HUES48 (cell line): ENCODE data around the gene CIP2A.

ENCODE experiments used
- H3K27ac ChIP-seq: one replicate; pipeline ENCODE4 v1.7.0; 2013; ENCODE audit warnings: low read depth, low read length, inconsistent platforms
- H3K27me3 ChIP-seq: 2 replicates; pipeline ENCODE4 v1.6.1; 2013; ENCODE audit warnings: mild to moderate bottlenecking, low read length; ENCODE audit not compliant: control insufficient read depth, insufficient read depth
- H3K36me3 ChIP-seq: 2 replicates; pipeline ENCODE4 v1.6.1; 2013; ENCODE audit warnings: low read length; ENCODE audit not compliant: control insufficient read depth, insufficient read depth
- H3K4me1 ChIP-seq: 2 replicates; pipeline ENCODE4 v1.6.1; 2013; ENCODE audit warnings: mild to moderate bottlenecking, low read length; ENCODE audit not compliant: control insufficient read depth, insufficient read depth
- H3K4me3 ChIP-seq: 2 replicates; pipeline ENCODE4 v1.5.1; 2013; ENCODE audit warnings: mild to moderate bottlenecking, low read depth, low read length
- H3K9ac ChIP-seq: 2 replicates; pipeline ENCODE4 v1.6.1; 2013; ENCODE audit warnings: mild to moderate bottlenecking, low read depth, low read length, moderate library complexity
- H3K9me3 ChIP-seq: 2 replicates; pipeline ENCODE4 v1.6.1; 2013; ENCODE audit warnings: low read length; ENCODE audit not compliant: control insufficient read depth, insufficient read depth

CIP2A gene

GRCh38 chr3:108528459-108529252, 60.6 kb downstream of the CIP2A start:
- Histone ChIP-seq H3K27ac (no peak overlapping the region), H3K27me3 (no peaks in the 10 kb centered on the region), H3K4me3 (no peak overlapping the region), H3K4me1 (peaks cover 4% of the 10 kb centered on the region; the same call in 1 of the 2 replicates), H3K9me3 (no peaks in the 10 kb centered on the region), H3K9ac (no peak overlapping the region), H3K36me3 (no peaks in the 10 kb centered on the region)

- Histone ChIP-seq H3K36me3 (no peaks in the 10 kb centered on the region), H3K9ac (no peak overlapping the region), H3K27me3 (no peaks in the 10 kb centered on the region), H3K27ac (no peak overlapping the region), H3K4me3 (no peak overlapping the region), H3K4me1 (peaks cover 4% of the 10 kb centered on the region; the same call in 1 of the 2 replicates), H3K9me3 (no peaks in the 10 kb centered on the region)
Observed at GRCh38 chr3:108527817-108528216, 61.4 kb downstream of the CIP2A start.

DNA sequence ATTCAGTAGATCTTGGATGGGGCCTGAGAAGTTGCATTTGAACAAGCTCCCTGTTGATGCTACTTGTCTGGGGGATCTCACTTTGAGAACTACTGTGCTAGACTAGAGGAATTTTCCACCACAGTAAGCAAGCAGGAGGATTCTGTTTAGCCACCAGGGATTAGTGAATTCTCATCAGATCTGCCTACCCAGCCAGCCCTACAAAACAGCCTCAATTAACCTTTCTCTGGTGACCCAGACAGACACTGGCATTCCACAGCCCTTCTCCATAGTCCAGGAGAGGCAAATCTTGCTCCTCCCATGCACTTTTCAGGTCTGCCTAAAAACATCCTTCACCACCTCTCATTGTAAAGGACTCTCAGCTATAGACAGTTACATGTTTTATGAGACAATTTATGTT, 62.1 kb downstream of the CIP2A start:
- H3K4me3 ChIP-seq: no peak overlapping the region
- H3K9me3 ChIP-seq: no peaks in the 10 kb centered on the region
- H3K27me3 ChIP-seq: no peaks in the 10 kb centered on the region
- no peak overlapping the region for H3K27ac ChIP-seq
- peaks cover 4% of the 10 kb centered on the region; the same call in 1 of the 2 replicates for H3K4me1 ChIP-seq
- no peak overlapping the region for H3K9ac ChIP-seq
- no peaks in the 10 kb centered on the region for H3K36me3 ChIP-seq

DNA sequence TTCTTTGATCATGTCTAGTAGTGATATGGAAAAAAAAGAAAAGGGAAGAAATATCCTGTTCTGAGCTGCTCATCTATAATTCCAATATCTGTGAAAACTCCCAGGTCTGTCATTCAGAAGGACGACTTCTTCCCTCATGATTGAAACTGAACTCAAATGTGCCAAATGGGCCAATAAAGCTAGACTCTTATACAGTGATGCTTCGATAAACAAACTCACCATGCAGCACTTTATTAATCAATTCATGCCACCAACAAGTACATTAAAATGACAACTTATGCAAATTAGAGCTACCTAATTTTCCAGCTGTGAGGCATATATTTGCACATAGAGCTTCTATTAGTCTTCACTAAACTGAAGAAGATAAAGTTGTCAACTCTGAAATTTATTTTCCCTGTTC, 63.3 kb downstream of the CIP2A start:
- Histone ChIP-seq H3K27ac (no peak overlapping the region), H3K27me3 (no peaks in the 10 kb centered on the region), H3K9me3 (no peaks in the 10 kb centered on the region), H3K4me3 (no peak overlapping the region), H3K9ac (no peak overlapping the region), H3K36me3 (no peaks in the 10 kb centered on the region), H3K4me1 (peaks cover 4% of the 10 kb centered on the region; the same call in 1 of the 2 replicates)

- no peak overlapping the region for H3K27ac ChIP-seq
- no peaks in the 10 kb centered on the region for H3K36me3 ChIP-seq
- no peak overlapping the region for H3K9ac ChIP-seq
- H3K9me3 ChIP-seq: no peaks in the 10 kb centered on the region
- no peak overlapping the region for H3K4me3 ChIP-seq
- H3K4me1 ChIP-seq: peaks cover 4% of the 10 kb centered on the region; the same call in 1 of the 2 replicates
- no peaks in the 10 kb centered on the region for H3K27me3 ChIP-seq
Observed at GRCh38 chr3:108525256-108525655, 64.0 kb downstream of the CIP2A start.

DNA sequence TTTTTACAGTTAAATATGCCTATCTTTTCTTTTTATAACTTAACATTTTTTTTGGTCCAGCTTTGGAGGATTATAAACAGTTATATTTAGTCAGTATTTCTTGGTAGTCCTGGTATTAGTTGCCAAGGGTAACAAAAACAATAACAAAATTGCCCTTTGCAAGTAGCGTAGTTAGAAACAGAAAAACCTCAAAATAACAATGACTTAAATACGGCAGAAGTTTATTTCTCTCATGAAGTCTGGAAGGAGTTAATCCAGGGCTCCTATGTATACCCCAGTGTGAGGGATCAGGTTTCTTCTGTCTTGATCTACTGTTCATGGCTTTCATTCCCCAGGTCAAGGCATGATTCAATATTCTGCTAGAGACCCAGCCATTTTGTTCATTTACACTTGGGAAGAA, 64.7 kb downstream of the CIP2A start:
- Histone ChIP-seq H3K9ac (no peak overlapping the region), H3K27ac (no peak overlapping the region), H3K4me3 (no peak overlapping the region), H3K4me1 (peaks cover 5% of the 10 kb centered on the region; the same call in 1 of the 2 replicates), H3K36me3 (no peaks in the 10 kb centered on the region), H3K27me3 (no peaks in the 10 kb centered on the region), H3K9me3 (no peaks in the 10 kb centered on the region)

GRCh38 chr3:108518895-108519294, 70.3 kb downstream of the CIP2A start:
- Histone ChIP-seq H3K4me3 (no peak overlapping the region), H3K9me3 (no peaks in the 10 kb centered on the region), H3K36me3 (no peaks in the 10 kb centered on the region), H3K27ac (no peak overlapping the region), H3K27me3 (no peaks in the 10 kb centered on the region), H3K4me1 (0 out of 2 replicates have a peak, but pooled peaks cover 3% of the 10 kb centered on the region), H3K9ac (no peak overlapping the region)

- Histone ChIP-seq H3K27ac (no peak overlapping the region), H3K27me3 (no peaks in the 10 kb centered on the region), H3K4me1 (0 out of 2 replicates have a peak, but pooled peaks cover 3% of the 10 kb centered on the region), H3K36me3 (no peaks in the 10 kb centered on the region), H3K9ac (no peak overlapping the region), H3K9me3 (no peaks in the 10 kb centered on the region), H3K4me3 (no peak overlapping the region)
Observed at GRCh38 chr3:108516881-108517280, 72.4 kb downstream of the CIP2A start.

- H3K27ac ChIP-seq: no peak overlapping the region
- H3K4me3 ChIP-seq: no peak overlapping the region
- H3K9ac ChIP-seq: no peak overlapping the region
- no peaks in the 10 kb centered on the region for H3K4me1 ChIP-seq
- no peaks in the 10 kb centered on the region for H3K27me3 ChIP-seq
- no peaks in the 10 kb centered on the region for H3K36me3 ChIP-seq
- no peaks in the 10 kb centered on the region for H3K9me3 ChIP-seq
Observed at GRCh38 chr3:108513961-108514360, 75.3 kb downstream of the CIP2A start.

- Histone ChIP-seq H3K27me3 (no peaks in the 10 kb centered on the region), H3K4me1 (peaks cover 7% of the 10 kb centered on the region; the same call in 1 of the 2 replicates), H3K4me3 (no peak overlapping the region), H3K36me3 (no peaks in the 10 kb centered on the region), H3K9ac (no peak overlapping the region), H3K27ac (no peak overlapping the region), H3K9me3 (no peaks in the 10 kb centered on the region)
Observed at GRCh38 chr3:108512671-108513070, 76.6 kb downstream of the CIP2A start.

- H3K9me3 ChIP-seq: no peaks in the 10 kb centered on the region
- no peak overlapping the region for H3K4me3 ChIP-seq
- no peaks in the 10 kb centered on the region for H3K36me3 ChIP-seq
- H3K27me3 ChIP-seq: no peaks in the 10 kb centered on the region
- H3K9ac ChIP-seq: no peak overlapping the region
- H3K4me1 ChIP-seq: peaks cover 11% of the 10 kb centered on the region; the same call in 1 of the 2 replicates
- no peak overlapping the region for H3K27ac ChIP-seq
Observed at GRCh38 chr3:108511490-108511889, 77.7 kb downstream of the CIP2A start.
